ENCODE results near the gene RFX5.
"Not testable (repeated sequence)": the region's sequence is repeated elsewhere in the genome, so short reads cannot be mapped to it uniquely, and the experiment has no call there.

Gene RFX5

GRCh38 chr1:151361883-151362282 is 14.8 kb upstream of the RFX5 start:
- no peak for DNase-seq

- DNase-seq, result no peak
Observed at GRCh38 chr1:151356696-151357095, 9.6 kb upstream of the RFX5 start.

GRCh38 chr1:151352021-151352718 is 5.1 kb upstream of the RFX5 start:
- no peak for DNase-seq

GRCh38 chr1:151350323-151350722 is 3.3 kb upstream of the RFX5 start:
- DNase-seq, result not testable (repeated sequence)

GRCh38 chr1:151347523-151348246 is 633 bp upstream of the RFX5 start:
- DNase-seq, result no peak

GRCh38 chr1:151346082-151346768 is 827 bp downstream of the RFX5 start:
- DNase-seq, result no peak

- DNase-seq, result no peak
Observed at GRCh38 chr1:151344291-151344690, 2.8 kb downstream of the RFX5 start.

GRCh38 chr1:151343587-151343986 is 3.5 kb downstream of the RFX5 start:
- no peak for DNase-seq

- DNase-seq, result no peak
Observed at GRCh38 chr1:151342569-151342968, 4.5 kb downstream of the RFX5 start.

- no peak for DNase-seq
Observed at GRCh38 chr1:151342021-151342420, 5.0 kb downstream of the RFX5 start.

GRCh38 chr1:151340870-151341754 is 5.9 kb downstream of the RFX5 start:
- DNase-seq, result peak; percentile 90

GRCh38 chr1:151336556-151336955 is 10.5 kb downstream of the RFX5 start:
- DNase-seq, result no peak

GRCh38 chr1:151334822-151335221 is 12.2 kb downstream of the RFX5 start:
- no peak for DNase-seq

GRCh38 chr1:151327903-151328674 is 19.0 kb downstream of the RFX5 start:
- peak; percentile 61 for DNase-seq

- peak; percentile 100 for DNase-seq
Observed at GRCh38 chr1:151327223-151327902, 19.7 kb downstream of the RFX5 start, which contains the start of gene PI4KB. PI4KB (minus strand) TSS chr1:151327416; CDS start chr1:151316481, 10,935 bp downstream.

GRCh38 chr1:151326619-151327222 is 20.3 kb downstream of the RFX5 start:
- DNase-seq, result peak; percentile 65

GRCh38 chr1:151325646-151326429 is 21.2 kb downstream of the RFX5 start:
- DNase-seq, result no peak

- DNase-seq, result no peak
Observed at GRCh38 chr1:151325231-151325630, 21.8 kb downstream of the RFX5 start.

- no peak for DNase-seq
Observed at GRCh38 chr1:151324390-151324930, 22.6 kb downstream of the RFX5 start.

GRCh38 chr1:151318975-151319374 is 28.1 kb downstream of the RFX5 start:
- DNase-seq, result no peak

All from NCI-H345 (cell line).